ENCODE results near the gene MYLK2.

MYLK2 gene

GRCh38 chr20:31875671-31876070 lies 56.5 kb downstream of the MYLK2 start:
- Histone ChIP-seq H3K4me3 (ENCODE audit: low read depth, low read length) (no peak overlapping the region), H3K9me3 (ENCODE audit: control insufficient read depth, low read length) (no peaks in the 10 kb centered on the region), H3K4me2 (ENCODE audit: low read length) (no peak overlapping the region), H3K36me3 (ENCODE audit: control insufficient read depth, insufficient read depth, low read length) (no peaks in the 10 kb centered on the region), H2AFZ (no peak overlapping the region), H3K79me2 (no peaks in the 10 kb centered on the region), H3K4me1 (peaks cover 9% of the 10 kb centered on the region), H3K9ac (no peak overlapping the region), H3K27me3 (ENCODE audit: control insufficient read depth, insufficient read depth, low read length) (no peaks in the 10 kb centered on the region), H3K27ac (no peak overlapping the region)
- TF ChIP-seq, protein P1, sequence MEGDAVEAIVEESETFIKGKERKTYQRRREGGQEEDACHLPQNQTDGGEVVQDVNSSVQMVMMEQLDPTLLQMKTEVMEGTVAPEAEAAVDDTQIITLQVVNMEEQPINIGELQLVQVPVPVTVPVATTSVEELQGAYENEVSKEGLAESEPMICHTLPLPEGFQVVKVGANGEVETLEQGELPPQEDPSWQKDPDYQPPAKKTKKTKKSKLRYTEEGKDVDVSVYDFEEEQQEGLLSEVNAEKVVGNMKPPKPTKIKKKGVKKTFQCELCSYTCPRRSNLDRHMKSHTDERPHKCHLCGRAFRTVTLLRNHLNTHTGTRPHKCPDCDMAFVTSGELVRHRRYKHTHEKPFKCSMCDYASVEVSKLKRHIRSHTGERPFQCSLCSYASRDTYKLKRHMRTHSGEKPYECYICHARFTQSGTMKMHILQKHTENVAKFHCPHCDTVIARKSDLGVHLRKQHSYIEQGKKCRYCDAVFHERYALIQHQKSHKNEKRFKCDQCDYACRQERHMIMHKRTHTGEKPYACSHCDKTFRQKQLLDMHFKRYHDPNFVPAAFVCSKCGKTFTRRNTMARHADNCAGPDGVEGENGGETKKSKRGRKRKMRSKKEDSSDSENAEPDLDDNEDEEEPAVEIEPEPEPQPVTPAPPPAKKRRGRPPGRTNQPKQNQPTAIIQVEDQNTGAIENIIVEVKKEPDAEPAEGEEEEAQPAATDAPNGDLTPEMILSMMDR (IDR thresholded peaks at IDR 0.05) = no peak

GRCh38 chr20:31877684-31878083 lies 58.5 kb downstream of the MYLK2 start:
- Histone ChIP-seq H3K79me2 (no peaks in the 10 kb centered on the region), H3K27me3 (ENCODE audit: control insufficient read depth, insufficient read depth, low read length) (no peaks in the 10 kb centered on the region), H3K36me3 (ENCODE audit: control insufficient read depth, insufficient read depth, low read length) (no peaks in the 10 kb centered on the region), H3K4me2 (ENCODE audit: low read length) (no peak overlapping the region), H3K27ac (no peak overlapping the region), H3K9ac (no peak overlapping the region), H3K9me3 (ENCODE audit: control insufficient read depth, low read length) (no peaks in the 10 kb centered on the region), H3K4me3 (ENCODE audit: low read depth, low read length) (no peak overlapping the region), H3K4me1 (peaks cover 3% of the 10 kb centered on the region), H2AFZ (no peak overlapping the region)
- TF ChIP-seq, protein P1 (IDR thresholded peaks at IDR 0.05) = no peak

GRCh38 chr20:31879143-31879987 lies 60.2 kb downstream of the MYLK2 start:
- Histone ChIP-seq H3K4me1 (peaks cover 3% of the 10 kb centered on the region), H3K27me3 (ENCODE audit: control insufficient read depth, insufficient read depth, low read length) (no peaks in the 10 kb centered on the region), H3K4me2 (ENCODE audit: low read length) (peak overlapping the region; percentile 94), H3K9me3 (ENCODE audit: control insufficient read depth, low read length) (no peaks in the 10 kb centered on the region), H3K9ac (peak overlapping the region; percentile 5), H3K27ac (peak overlapping the region; percentile 89), H2AFZ (peak overlapping the region; percentile 81), H3K36me3 (ENCODE audit: control insufficient read depth, insufficient read depth, low read length) (no peaks in the 10 kb centered on the region), H3K79me2 (no peaks in the 10 kb centered on the region), H3K4me3 (ENCODE audit: low read depth, low read length) (peak overlapping the region; percentile 88)
- TF ChIP-seq, protein P1 (IDR thresholded peaks at IDR 0.05) = peak; percentile 43

GRCh38 chr20:31881945-31882344 lies 62.8 kb downstream of the MYLK2 start:
- no peaks in the 10 kb centered on the region for H3K9me3 ChIP-seq (ENCODE audit: control insufficient read depth, low read length)
- H3K4me2 ChIP-seq (ENCODE audit: low read length) = no peak overlapping the region
- no peak overlapping the region for H3K4me3 ChIP-seq (ENCODE audit: low read depth, low read length)
- H3K79me2 ChIP-seq = no peaks in the 10 kb centered on the region
- H3K27me3 ChIP-seq (ENCODE audit: control insufficient read depth, insufficient read depth, low read length) = no peaks in the 10 kb centered on the region
- H3K4me1 ChIP-seq = peaks cover 3% of the 10 kb centered on the region
- TF ChIP-seq, protein P1 (IDR thresholded peaks at IDR 0.05) = no peak
- H3K9ac ChIP-seq = no peak overlapping the region
- no peak overlapping the region for H3K27ac ChIP-seq
- H2AFZ ChIP-seq = no peak overlapping the region
- no peaks in the 10 kb centered on the region for H3K36me3 ChIP-seq (ENCODE audit: control insufficient read depth, insufficient read depth, low read length)

DNA sequence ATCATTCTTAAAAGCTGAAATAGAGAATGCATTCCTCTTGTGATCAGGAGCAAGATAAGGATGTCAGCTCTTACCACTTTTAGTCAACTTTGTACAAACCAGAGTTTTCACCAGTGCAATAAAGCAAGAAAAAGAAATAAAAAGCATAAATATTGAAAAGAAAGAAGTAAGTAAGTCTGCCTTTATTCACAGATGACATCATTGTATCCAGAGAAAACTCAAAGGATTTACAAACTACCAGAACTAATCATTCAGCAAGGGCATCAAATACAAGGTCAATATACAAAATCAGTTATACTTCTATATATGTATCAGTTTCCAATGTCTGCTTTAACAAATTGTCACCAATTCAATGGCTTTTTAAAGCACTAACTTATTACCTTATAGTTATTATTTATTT lies 64.7 kb downstream of the MYLK2 start:
- no peaks in the 10 kb centered on the region for H3K79me2 ChIP-seq
- TF ChIP-seq, protein P1 (IDR thresholded peaks at IDR 0.05) = no peak
- no peak overlapping the region for H3K9ac ChIP-seq
- no peaks in the 10 kb centered on the region for H3K36me3 ChIP-seq (ENCODE audit: control insufficient read depth, insufficient read depth, low read length)
- H3K9me3 ChIP-seq (ENCODE audit: control insufficient read depth, low read length) = no peaks in the 10 kb centered on the region
- peaks cover 3% of the 10 kb centered on the region for H3K4me1 ChIP-seq
- no peak overlapping the region for H3K4me2 ChIP-seq (ENCODE audit: low read length)
- H3K27ac ChIP-seq = no peak overlapping the region
- H3K4me3 ChIP-seq (ENCODE audit: low read depth, low read length) = no peak overlapping the region
- H3K27me3 ChIP-seq (ENCODE audit: control insufficient read depth, insufficient read depth, low read length) = no peaks in the 10 kb centered on the region
- H2AFZ ChIP-seq = no peak overlapping the region
